GM12891 (cell line): ENCODE measurements around the gene AMIGO3.
A peak's percentile ranks its signal among the peaks of the same experiment; 100 is the strongest.

Experiments used
- POLR2AphosphoS5 ChIP-seq: IDR thresholded peaks from 2 replicates; pipeline ENCODE4 v1.6.1; 2011; ENCODE audit warnings: low read depth, low read length, control low read depth
- SPI1 ChIP-seq: IDR thresholded peaks from 2 replicates; pipeline ENCODE4 v1.6.1; 2011; ENCODE audit warnings: low read depth, low read length, control low read depth
- TAF1 ChIP-seq: IDR thresholded peaks from 2 replicates; pipeline ENCODE4 v1.6.1; 2011; ENCODE audit warnings: low read depth, low read length, control low read depth

DNA sequence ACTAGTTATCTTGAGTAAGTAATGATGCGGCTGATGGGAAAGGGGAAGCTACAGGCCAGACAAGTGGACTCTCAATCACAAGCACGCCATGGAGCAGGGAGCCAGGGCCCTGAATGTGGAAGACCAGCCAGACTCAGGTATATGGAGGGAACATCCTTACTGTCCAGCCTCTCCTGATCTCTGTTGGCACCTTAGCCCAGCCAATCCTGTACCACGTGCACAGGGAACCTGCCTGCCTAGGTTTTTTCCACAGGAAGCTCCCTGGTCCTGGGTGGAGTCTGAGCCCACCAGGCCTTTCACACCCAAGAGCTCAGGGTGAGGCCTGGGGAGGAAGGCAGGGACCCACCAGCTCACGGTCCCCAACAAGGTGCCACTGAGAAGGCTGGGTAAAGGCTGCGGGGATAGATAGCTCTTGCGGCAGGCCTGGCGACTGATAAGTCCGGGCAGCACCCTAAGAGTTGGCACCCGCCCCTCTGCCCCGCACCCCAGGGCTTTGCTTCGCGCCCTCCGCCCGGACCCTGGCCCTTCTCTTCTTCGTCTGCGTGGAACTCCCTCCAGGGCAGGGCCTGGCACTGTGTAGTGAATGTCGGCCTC is 46.3 kb downstream of the AMIGO3 start:
- TF ChIP-seq TAF1, result no peak
- 0 out of 2 replicates have a peak, but pooled peaks have one; percentile 6 for TF ChIP-seq POLR2AphosphoS5
- no peak for TF ChIP-seq SPI1
